NT2/D1 (cell line): ENCODE results near the gene KANSL1.

ENCODE experiments used
- DNase-seq: peaks from one replicate; pipeline ENCODE4 v3.0.0-alpha.2; 2011; ENCODE audit warnings: low read depth, low spot score
- H3K27me3 ChIP-seq: 2 replicates; pipeline ENCODE4 v1.6.0; 2011; ENCODE audit warnings: mild to moderate bottlenecking; ENCODE audit not compliant: insufficient read length, insufficient read depth
- H3K36me3 ChIP-seq: 2 replicates; pipeline ENCODE4 v1.6.1; 2011; ENCODE audit warnings: mild to moderate bottlenecking, low read length, mixed read lengths; ENCODE audit not compliant: insufficient read depth, insufficient read length
- H3K4me1 ChIP-seq: 2 replicates; pipeline ENCODE4 v1.5.1; 2011; ENCODE audit not compliant: insufficient read depth, insufficient read length
- H3K4me3 ChIP-seq: 2 replicates; pipeline ENCODE4 v1.5.1; 2011; ENCODE audit warnings: low read depth; ENCODE audit not compliant: insufficient read length
- H3K9ac ChIP-seq: 2 replicates; pipeline ENCODE4 v1.6.0; 2011; ENCODE audit warnings: low read depth; ENCODE audit not compliant: insufficient read length
- H3K9me3 ChIP-seq: 2 replicates; pipeline ENCODE4 v1.5.1; 2011; ENCODE audit warnings: mild to moderate bottlenecking, low read length; ENCODE audit not compliant: insufficient read depth
- SUZ12 ChIP-seq: IDR thresholded peaks from 2 replicates; pipeline ENCODE4 v1.6.1; 2011; ENCODE audit not compliant: insufficient read length, insufficient read depth; ENCODE audit errors: extremely low read depth
- YY1 ChIP-seq: IDR thresholded peaks from 2 replicates; pipeline ENCODE4 v1.6.1; 2011; ENCODE audit not compliant: insufficient read length, insufficient read depth
- ZNF274 ChIP-seq: IDR thresholded peaks from 2 replicates; pipeline ENCODE4 v1.6.1; 2011; ENCODE audit warnings: mild to moderate bottlenecking, low read depth, low read length

Gene KANSL1

GRCh38 chr17:46179375-46179999, 13.7 kb downstream of the KANSL1 start:
- no peak for TF ChIP-seq ZNF274
- TF ChIP-seq YY1, result no peak
- no peak for TF ChIP-seq SUZ12
- no peak for DNase-seq
- no peaks in the 10 kb centered on the region for H3K27me3 ChIP-seq
- H3K9me3 ChIP-seq, result no peaks in the 10 kb centered on the region
- H3K36me3 ChIP-seq, result no peaks in the 10 kb centered on the region
- peaks cover 8% of the 10 kb centered on the region for H3K4me1 ChIP-seq
- no peak overlapping the region for H3K4me3 ChIP-seq
- no peak overlapping the region for H3K9ac ChIP-seq

DNA sequence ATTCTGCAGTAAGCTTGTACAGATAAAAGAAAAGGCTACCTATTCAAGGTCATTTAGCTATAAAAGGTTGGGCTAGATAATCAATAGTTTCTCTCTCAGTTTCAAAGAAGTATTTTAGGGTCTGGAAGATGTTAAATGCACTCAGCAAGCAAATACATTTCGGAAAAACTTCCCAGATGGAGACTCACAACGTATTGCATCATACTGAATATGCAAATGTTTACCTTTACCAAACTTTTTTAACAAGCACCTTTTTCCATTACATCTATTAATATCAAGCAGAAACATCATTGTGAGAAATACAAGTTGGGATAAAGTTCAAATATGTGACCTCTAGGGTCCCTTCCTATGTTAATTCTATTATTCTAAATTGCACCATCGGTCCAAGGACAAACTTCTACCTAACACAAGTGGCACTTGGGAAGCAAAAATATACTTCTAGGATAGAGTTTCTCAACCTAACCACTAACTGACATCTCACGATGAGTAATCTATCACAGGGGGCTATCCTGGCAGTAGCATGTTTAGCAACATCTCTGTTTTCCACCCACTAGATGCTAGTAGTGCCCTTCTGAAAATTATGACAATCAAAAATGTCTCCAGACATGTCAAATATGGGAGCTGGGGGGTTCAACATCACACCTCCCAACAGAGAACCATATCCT, 14.5 kb downstream of the KANSL1 start:
- H3K9ac ChIP-seq, result no peak overlapping the region
- peaks cover 6% of the 10 kb centered on the region for H3K4me1 ChIP-seq
- H3K4me3 ChIP-seq, result no peak overlapping the region
- H3K27me3 ChIP-seq, result no peaks in the 10 kb centered on the region
- no peak for DNase-seq
- H3K36me3 ChIP-seq, result no peaks in the 10 kb centered on the region
- H3K9me3 ChIP-seq, result no peaks in the 10 kb centered on the region
- TF ChIP-seq YY1, result no peak
- no peak for TF ChIP-seq ZNF274
- no peak for TF ChIP-seq SUZ12

DNA sequence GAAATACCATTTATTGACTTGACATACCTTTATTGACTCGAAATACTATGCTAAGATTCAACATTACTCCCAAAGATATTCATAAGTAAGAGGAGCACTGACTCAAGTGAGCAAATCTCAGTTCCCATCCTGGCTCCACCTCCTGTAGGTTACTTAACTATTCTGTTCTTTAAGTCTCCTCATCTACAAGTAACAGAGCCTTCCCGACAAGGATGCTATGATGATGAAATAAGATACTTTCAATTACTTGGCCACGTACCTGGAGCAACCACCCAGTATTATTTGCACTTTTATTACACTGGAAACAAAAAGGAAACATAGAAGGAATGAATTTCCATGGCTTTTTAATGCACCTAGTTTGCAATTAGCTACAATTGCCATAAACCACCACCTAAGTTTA, 16.3 kb downstream of the KANSL1 start:
- H3K9ac ChIP-seq, result no peak overlapping the region
- DNase-seq, result no peak
- H3K9me3 ChIP-seq, result no peaks in the 10 kb centered on the region
- H3K27me3 ChIP-seq, result no peaks in the 10 kb centered on the region
- H3K36me3 ChIP-seq, result peaks cover 3% of the 10 kb centered on the region
- H3K4me3 ChIP-seq, result no peak overlapping the region
- peaks cover 3% of the 10 kb centered on the region for H3K4me1 ChIP-seq
- no peak for TF ChIP-seq SUZ12
- TF ChIP-seq YY1, result no peak

- peaks cover 14% of the 10 kb centered on the region for H3K36me3 ChIP-seq
- H3K9ac ChIP-seq, result no peak overlapping the region
- TF ChIP-seq SUZ12, result no peak
- no peak for TF ChIP-seq YY1
- TF ChIP-seq ZNF274, result no peak
- H3K27me3 ChIP-seq, result no peaks in the 10 kb centered on the region
- peaks cover 3% of the 10 kb centered on the region for H3K4me1 ChIP-seq
- no peaks in the 10 kb centered on the region for H3K9me3 ChIP-seq
- DNase-seq, result no peak
- H3K4me3 ChIP-seq, result no peak overlapping the region
These were observed 17.3 kb downstream of the KANSL1 start for GRCh38 chr17:46175891-46176290.

GRCh38 chr17:46173153-46173552, 20.1 kb downstream of the KANSL1 start:
- no peaks in the 10 kb centered on the region for H3K27me3 ChIP-seq
- H3K36me3 ChIP-seq, result peaks cover 34% of the 10 kb centered on the region
- no peak for DNase-seq
- no peak overlapping the region for H3K4me3 ChIP-seq
- no peak for TF ChIP-seq YY1
- no peak for TF ChIP-seq SUZ12
- no peak for TF ChIP-seq ZNF274
- peaks cover 3% of the 10 kb centered on the region for H3K4me1 ChIP-seq
- H3K9ac ChIP-seq, result no peak overlapping the region
- no peaks in the 10 kb centered on the region for H3K9me3 ChIP-seq

DNA sequence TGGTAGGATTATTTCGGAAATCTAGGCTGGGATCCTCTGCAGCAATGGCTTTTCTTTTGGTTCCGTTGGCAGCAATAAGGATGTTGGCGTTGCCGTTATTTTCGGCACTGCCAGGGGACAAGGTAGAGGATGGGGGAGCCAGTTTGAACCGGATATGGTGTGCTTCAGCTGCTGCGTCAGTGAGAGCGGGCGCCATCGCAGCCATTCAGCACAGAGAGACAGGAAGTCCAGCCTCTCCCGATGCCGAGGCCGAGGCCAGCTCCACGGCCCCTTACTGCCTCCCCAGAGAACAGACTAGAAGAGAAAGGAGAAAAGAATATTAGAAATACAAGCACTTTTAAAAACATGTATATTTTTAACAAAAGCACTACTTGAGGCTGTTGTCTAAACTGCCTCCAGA, 21.3 kb downstream of the KANSL1 start:
- Histone ChIP-seq H3K9me3 (no peaks in the 10 kb centered on the region), H3K4me1 (peaks cover 3% of the 10 kb centered on the region), H3K36me3 (peaks cover 40% of the 10 kb centered on the region), H3K4me3 (no peak overlapping the region), H3K27me3 (no peaks in the 10 kb centered on the region), H3K9ac (no peak overlapping the region)
- DNase-seq, result no peak
- no peak for TF ChIP-seq SUZ12

GRCh38 chr17:46170639-46171429, 22.4 kb downstream of the KANSL1 start:
- TF ChIP-seq ZNF274 (no peak), YY1 (no peak), SUZ12 (no peak)
- Histone ChIP-seq H3K4me1 (peaks cover under 1% of the 10 kb centered on the region), H3K36me3 (peaks cover 40% of the 10 kb centered on the region), H3K9me3 (no peaks in the 10 kb centered on the region), H3K9ac (no peak overlapping the region), H3K27me3 (no peaks in the 10 kb centered on the region), H3K4me3 (no peak overlapping the region)
- DNase-seq, result no peak
